ENCODE data around the gene MCF2L2.
A peak's percentile ranks its signal among the peaks of the same experiment; 100 is the strongest.
"Not testable (repeated sequence)": the region's sequence is repeated elsewhere in the genome, so short reads cannot be mapped to it uniquely, and the experiment has no call there.

MCF2L2 gene

GRCh38 chr3:183262875-183263378, 165.5 kb downstream of the MCF2L2 start:
- DNase-seq: no peak

- no peak for DNase-seq
Measured at GRCh38 chr3:183261151-183261724, 167.2 kb downstream of the MCF2L2 start.

- DNase-seq: no peak
Measured at GRCh38 chr3:183260167-183260904, 168.1 kb downstream of the MCF2L2 start.

- no peak for DNase-seq
Measured at GRCh38 chr3:183259621-183260020, 168.8 kb downstream of the MCF2L2 start.

GRCh38 chr3:183259087-183259486, 169.3 kb downstream of the MCF2L2 start:
- no peak for DNase-seq

GRCh38 chr3:183255348-183255730, 173.1 kb downstream of the MCF2L2 start:
- no peak for DNase-seq

GRCh38 chr3:183254487-183255347, 173.7 kb downstream of the MCF2L2 start:
- DNase-seq: peak; percentile 80

- DNase-seq: peak; percentile 80
Measured at GRCh38 chr3:183253528-183254486, 174.6 kb downstream of the MCF2L2 start.

GRCh38 chr3:183252973-183253527, 175.4 kb downstream of the MCF2L2 start, which contains the start of gene B3GNT5:
TSS of gene B3GNT5 (plus strand) at chr3:183253253. CDS start at chr3:183269799, 16,546 bp downstream.
- peak; percentile 54 for DNase-seq

- DNase-seq: no peak
Measured at GRCh38 chr3:183252118-183252782, 176.2 kb downstream of the MCF2L2 start.

GRCh38 chr3:183249006-183249718, 179.3 kb downstream of the MCF2L2 start:
- no peak for DNase-seq

- no peak for DNase-seq
Measured at GRCh38 chr3:183247011-183247589, 181.3 kb downstream of the MCF2L2 start.

- DNase-seq: no peak
Measured at GRCh38 chr3:183244981-183245476, 183.4 kb downstream of the MCF2L2 start.

GRCh38 chr3:183244219-183244618, 184.2 kb downstream of the MCF2L2 start:
- DNase-seq: no peak

- no peak for DNase-seq
Measured at GRCh38 chr3:183242431-183242830, 186.0 kb downstream of the MCF2L2 start.

- DNase-seq: no peak
Measured at GRCh38 chr3:183239046-183239445, 189.4 kb downstream of the MCF2L2 start.

- DNase-seq: no peak
Measured at GRCh38 chr3:183233966-183234365, 194.5 kb downstream of the MCF2L2 start.

GRCh38 chr3:183230826-183231225, 197.6 kb downstream of the MCF2L2 start:
- DNase-seq: no peak

GRCh38 chr3:183230251-183230650, 198.2 kb downstream of the MCF2L2 start:
- not testable (repeated sequence) for DNase-seq

GRCh38 chr3:183229178-183229577, 199.2 kb downstream of the MCF2L2 start:
- DNase-seq: no peak

All from right forelimb (tissue), 1 donor.